ENCODE results near the gene CYP4V2.

The CYP4V2 gene

GRCh38 chr4:186248643-186249042, 57.3 kb downstream of the CYP4V2 start:
- no CpG with 5 or more reads among the region's 1 CpG for WGBS, 2 experiments (ENCODE audit: insufficient coverage in 2 of 2)
- Histone ChIP-seq H3K4me1 (ENCODE audit: control insufficient read depth, insufficient read depth, low read length, poor library complexity, severe bottlenecking) (peaks cover 5% of the 10 kb centered on the region), H3K36me3 (ENCODE audit: control insufficient read depth, insufficient read depth, low read length) (no peaks in the 10 kb centered on the region), H3K27ac (ENCODE audit: low read depth, low read length, severe bottlenecking) (no peak overlapping the region), H3K9me3 (ENCODE audit: control insufficient read depth, low read length) (no peaks in the 10 kb centered on the region), H3K4me3 (ENCODE audit: extremely low read depth, insufficient read depth, low read length, poor library complexity, severe bottlenecking) (no peak overlapping the region)

- WGBS, 2 experiments (ENCODE audit: insufficient coverage in 2 of 2), result 22 to 25% methylated on average over 4 to 6 of the region's 8 CpGs
- Histone ChIP-seq H3K4me3 (ENCODE audit: extremely low read depth, insufficient read depth, low read length, poor library complexity, severe bottlenecking) (no peak overlapping the region), H3K36me3 (ENCODE audit: control insufficient read depth, insufficient read depth, low read length) (no peaks in the 10 kb centered on the region), H3K9me3 (ENCODE audit: control insufficient read depth, low read length) (no peaks in the 10 kb centered on the region), H3K27ac (ENCODE audit: low read depth, low read length, severe bottlenecking) (no peak overlapping the region), H3K4me1 (ENCODE audit: control insufficient read depth, insufficient read depth, low read length, poor library complexity, severe bottlenecking) (peaks cover 5% of the 10 kb centered on the region)
These were observed 58.7 kb downstream of the CYP4V2 start for GRCh38 chr4:186249785-186250754.

GRCh38 chr4:186250760-186251159, 59.4 kb downstream of the CYP4V2 start:
- H3K4me3 ChIP-seq (ENCODE audit: extremely low read depth, insufficient read depth, low read length, poor library complexity, severe bottlenecking), result no peak overlapping the region
- H3K27ac ChIP-seq (ENCODE audit: low read depth, low read length, severe bottlenecking), result no peak overlapping the region
- H3K9me3 ChIP-seq (ENCODE audit: control insufficient read depth, low read length), result no peaks in the 10 kb centered on the region
- H3K4me1 ChIP-seq (ENCODE audit: control insufficient read depth, insufficient read depth, low read length, poor library complexity, severe bottlenecking), result peaks cover 5% of the 10 kb centered on the region
- H3K36me3 ChIP-seq (ENCODE audit: control insufficient read depth, insufficient read depth, low read length), result no peaks in the 10 kb centered on the region
- no CpG with 5 or more reads among the region's 2 CpGs for WGBS, 2 experiments (ENCODE audit: insufficient coverage in 2 of 2)

GRCh38 chr4:186255122-186255521, 63.8 kb downstream of the CYP4V2 start:
- peaks cover 1% of the 10 kb centered on the region for H3K4me1 ChIP-seq (ENCODE audit: control insufficient read depth, insufficient read depth, low read length, poor library complexity, severe bottlenecking)
- no peak overlapping the region for H3K4me3 ChIP-seq (ENCODE audit: extremely low read depth, insufficient read depth, low read length, poor library complexity, severe bottlenecking)
- no peaks in the 10 kb centered on the region for H3K9me3 ChIP-seq (ENCODE audit: control insufficient read depth, low read length)
- no peak overlapping the region for H3K27ac ChIP-seq (ENCODE audit: low read depth, low read length, severe bottlenecking)
- no peaks in the 10 kb centered on the region for H3K36me3 ChIP-seq (ENCODE audit: control insufficient read depth, insufficient read depth, low read length)
- 80 to 83% methylated on average over 1 to 2 of the region's 3 CpGs for WGBS, 2 experiments (ENCODE audit: insufficient coverage in 2 of 2)

- H3K9me3 ChIP-seq (ENCODE audit: control insufficient read depth, low read length), result no peaks in the 10 kb centered on the region
- 90 to 98% methylated on average over 10 to 12 of the region's 12 CpGs for WGBS, 2 experiments (ENCODE audit: insufficient coverage in 2 of 2)
- no peak overlapping the region for H3K4me3 ChIP-seq (ENCODE audit: extremely low read depth, insufficient read depth, low read length, poor library complexity, severe bottlenecking)
- H3K27ac ChIP-seq (ENCODE audit: low read depth, low read length, severe bottlenecking), result no peak overlapping the region
- no peaks in the 10 kb centered on the region for H3K36me3 ChIP-seq (ENCODE audit: control insufficient read depth, insufficient read depth, low read length)
- no peaks in the 10 kb centered on the region for H3K4me1 ChIP-seq (ENCODE audit: control insufficient read depth, insufficient read depth, low read length, poor library complexity, severe bottlenecking)
These were observed 66.9 kb downstream of the CYP4V2 start for GRCh38 chr4:186258216-186258811.

- Histone ChIP-seq H3K4me1 (ENCODE audit: control insufficient read depth, insufficient read depth, low read length, poor library complexity, severe bottlenecking) (no peaks in the 10 kb centered on the region), H3K27ac (ENCODE audit: low read depth, low read length, severe bottlenecking) (no peak overlapping the region), H3K4me3 (ENCODE audit: extremely low read depth, insufficient read depth, low read length, poor library complexity, severe bottlenecking) (no peak overlapping the region), H3K36me3 (ENCODE audit: control insufficient read depth, insufficient read depth, low read length) (no peaks in the 10 kb centered on the region), H3K9me3 (ENCODE audit: control insufficient read depth, low read length) (no peaks in the 10 kb centered on the region)
- 80 to 83% methylated on average over 4 to 5 of the region's 6 CpGs for WGBS, 2 experiments (ENCODE audit: insufficient coverage in 2 of 2)
These were observed 68.7 kb downstream of the CYP4V2 start for GRCh38 chr4:186260117-186260503.

Measured in mesodermal cell (in vitro differentiated cells).